GM12864 (cell line): ENCODE results near the gene PEPD.

ENCODE experiments used
- DNase-seq: peaks from one replicate; pipeline ENCODE4 v3.0.0-alpha.2; 2011; ENCODE audit warnings: low read depth
- H3K4me3 ChIP-seq: 2 replicates; pipeline ENCODE4 v1.5.1; 2011; ENCODE audit warnings: mild to moderate bottlenecking, low read depth, low read length, control low read depth
- TF ChIP-seq, protein P1 (sequence below): IDR thresholded peaks from 2 replicates; pipeline ENCODE4 v1.5.1; 2011; ENCODE audit warnings: low read depth, mild to moderate bottlenecking, moderate library complexity, low read length, control low read depth, inconsistent platforms; ENCODE audit errors: missing control alignments

Gene PEPD

DNA sequence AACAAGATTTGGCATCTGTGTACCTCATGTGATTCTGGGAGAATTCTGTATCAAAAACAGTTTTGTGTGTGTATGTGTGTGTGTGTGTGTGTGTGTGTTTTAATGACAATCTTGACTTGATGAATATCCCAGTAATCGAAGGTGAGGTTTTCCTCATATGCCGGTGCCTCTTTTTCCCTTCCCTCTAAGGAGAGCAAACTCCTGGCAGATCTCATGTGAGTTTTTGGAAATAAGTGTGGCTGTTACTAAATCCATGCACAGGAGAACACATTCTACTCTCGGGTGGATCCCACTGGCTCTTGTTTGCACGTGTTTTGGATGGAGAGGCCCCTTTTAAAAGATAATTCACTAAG lies 177.0 kb downstream of the PEPD start:
- H3K4me3 ChIP-seq, result no peak overlapping the region
- no peak for DNase-seq
- TF ChIP-seq, protein P1, sequence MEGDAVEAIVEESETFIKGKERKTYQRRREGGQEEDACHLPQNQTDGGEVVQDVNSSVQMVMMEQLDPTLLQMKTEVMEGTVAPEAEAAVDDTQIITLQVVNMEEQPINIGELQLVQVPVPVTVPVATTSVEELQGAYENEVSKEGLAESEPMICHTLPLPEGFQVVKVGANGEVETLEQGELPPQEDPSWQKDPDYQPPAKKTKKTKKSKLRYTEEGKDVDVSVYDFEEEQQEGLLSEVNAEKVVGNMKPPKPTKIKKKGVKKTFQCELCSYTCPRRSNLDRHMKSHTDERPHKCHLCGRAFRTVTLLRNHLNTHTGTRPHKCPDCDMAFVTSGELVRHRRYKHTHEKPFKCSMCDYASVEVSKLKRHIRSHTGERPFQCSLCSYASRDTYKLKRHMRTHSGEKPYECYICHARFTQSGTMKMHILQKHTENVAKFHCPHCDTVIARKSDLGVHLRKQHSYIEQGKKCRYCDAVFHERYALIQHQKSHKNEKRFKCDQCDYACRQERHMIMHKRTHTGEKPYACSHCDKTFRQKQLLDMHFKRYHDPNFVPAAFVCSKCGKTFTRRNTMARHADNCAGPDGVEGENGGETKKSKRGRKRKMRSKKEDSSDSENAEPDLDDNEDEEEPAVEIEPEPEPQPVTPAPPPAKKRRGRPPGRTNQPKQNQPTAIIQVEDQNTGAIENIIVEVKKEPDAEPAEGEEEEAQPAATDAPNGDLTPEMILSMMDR, result no peak

DNA sequence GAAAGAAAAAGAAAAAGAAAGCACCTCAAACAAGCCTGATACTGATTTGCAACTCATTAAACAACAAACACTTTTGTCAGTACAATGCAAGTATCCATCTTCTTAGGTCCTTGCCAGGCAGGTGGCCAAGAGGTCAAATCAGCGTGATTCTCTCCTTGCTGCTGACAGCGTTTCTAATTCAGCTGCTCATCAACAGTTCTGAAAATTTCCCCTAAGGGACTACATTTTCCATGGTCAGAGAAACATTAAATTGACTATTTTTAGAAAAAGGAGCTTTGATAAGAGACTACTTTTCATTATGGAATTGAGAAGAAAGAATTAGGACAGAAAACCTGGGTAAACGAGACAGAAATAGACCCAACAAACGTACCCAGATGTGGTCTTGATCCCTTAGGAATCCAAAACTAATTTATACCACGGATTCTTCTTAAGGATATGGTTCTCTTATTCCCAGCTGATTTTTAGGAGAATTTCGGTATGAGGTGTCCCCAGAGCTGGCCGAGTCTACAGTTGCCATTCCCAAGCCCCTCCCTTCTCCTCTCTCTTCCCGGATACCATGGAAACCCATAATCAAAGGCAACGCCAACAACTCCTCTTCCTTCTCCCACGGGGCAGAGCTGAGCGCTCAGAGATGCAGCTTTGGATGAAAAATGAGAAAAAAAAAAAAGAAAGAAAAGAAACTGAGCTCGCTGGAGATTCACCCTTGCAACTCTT lies 177.6 kb downstream of the PEPD start:
- TF ChIP-seq, protein P1, result no peak
- no peak overlapping the region for H3K4me3 ChIP-seq
- no peak for DNase-seq

DNA sequence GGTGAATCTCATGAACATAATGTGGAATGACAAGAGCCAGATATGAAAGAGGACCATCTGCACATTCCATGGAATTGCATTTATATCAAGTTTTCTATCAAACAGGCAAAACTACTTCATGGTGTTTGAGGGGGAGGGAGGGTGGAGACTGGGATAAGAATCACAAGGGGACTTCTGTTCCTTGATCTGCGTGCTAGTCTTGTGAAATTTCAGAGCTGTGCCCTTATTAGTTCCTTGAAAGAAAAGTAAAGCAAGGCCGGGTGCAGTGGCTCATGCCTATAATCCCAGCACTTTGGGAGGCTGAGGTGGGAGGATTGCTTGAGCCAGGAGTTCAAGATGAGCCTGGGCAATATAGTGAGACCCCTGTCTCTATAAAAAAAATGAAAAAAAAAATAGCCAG lies 178.3 kb downstream of the PEPD start:
- H3K4me3 ChIP-seq, result no peak overlapping the region
- no peak for DNase-seq
- TF ChIP-seq, protein P1, result no peak

DNA sequence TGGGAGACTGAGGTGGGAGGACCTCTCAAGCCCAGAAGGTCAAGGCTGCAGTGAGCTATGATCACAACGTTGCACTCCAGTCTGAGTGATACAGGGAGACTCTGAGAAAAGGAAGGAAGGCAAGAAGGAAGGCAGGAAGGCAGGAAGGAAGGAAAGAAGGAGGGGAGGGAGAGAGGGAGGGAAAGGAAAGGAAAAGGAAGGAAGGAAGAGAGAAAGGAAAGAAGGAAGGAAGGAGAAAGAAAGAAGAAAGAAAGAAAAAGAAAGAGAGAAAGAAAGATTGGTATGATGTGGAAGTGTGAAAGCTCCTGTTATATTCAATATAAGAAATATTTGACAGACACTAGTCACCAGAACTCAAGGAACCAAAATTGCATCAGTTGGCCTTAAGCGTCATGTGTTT lies 180.6 kb downstream of the PEPD start:
- TF ChIP-seq, protein P1, result no peak
- DNase-seq, result no peak
- no peak overlapping the region for H3K4me3 ChIP-seq

DNA sequence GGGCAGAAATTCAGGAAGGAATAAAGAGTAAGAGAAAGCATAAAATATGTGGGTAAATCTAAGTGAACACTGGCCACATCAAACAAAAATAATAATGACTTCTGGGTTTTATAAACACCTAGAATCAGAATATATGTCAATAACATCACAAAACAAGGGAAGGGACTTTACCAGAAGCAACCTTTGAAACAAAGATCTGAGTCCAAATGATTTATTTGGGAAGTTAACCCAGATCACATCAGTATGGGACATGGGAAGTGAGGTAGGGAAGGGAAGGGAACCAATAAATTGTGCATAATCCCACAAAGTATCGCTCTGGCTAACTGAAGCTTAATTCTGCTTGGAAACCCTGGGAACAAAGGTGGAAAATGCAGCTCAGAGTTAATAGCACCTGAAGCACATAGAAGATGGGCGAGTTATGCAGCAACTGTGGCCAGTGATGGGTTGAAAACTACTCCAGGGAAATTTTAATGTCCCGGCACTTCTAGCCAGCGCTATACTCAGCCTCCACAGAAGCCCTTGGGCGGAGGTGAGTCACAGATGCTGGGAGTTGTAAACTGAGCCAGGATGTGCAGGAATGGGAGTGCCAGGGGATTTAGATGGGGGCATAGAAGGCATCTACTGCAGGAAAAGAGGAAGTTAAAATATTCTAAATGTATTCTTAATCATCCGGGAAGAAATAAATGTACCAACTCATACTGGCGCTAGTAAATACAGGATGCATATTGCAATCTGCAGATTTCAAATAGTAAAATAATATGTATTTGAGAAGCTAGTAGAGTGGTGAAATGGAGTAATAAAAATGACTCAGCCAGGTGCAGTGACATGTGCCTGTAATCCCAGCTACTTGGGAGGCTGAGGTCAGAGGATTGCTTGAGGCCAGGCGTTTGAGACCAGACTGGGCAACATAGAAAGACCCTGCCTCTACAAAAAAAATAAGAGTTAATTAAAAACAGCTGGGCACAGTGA lies 182.3 kb downstream of the PEPD start:
- H3K4me3 ChIP-seq, result no peak overlapping the region
- TF ChIP-seq, protein P1, result no peak
- no peak for DNase-seq
